Endothelial cell of umbilical vein (primary cell): ENCODE data around the gene COX7A2. TPM values are rescaled to one million over a fixed set of nuclear protein-coding genes. Genes with fewer than 3 reads are reported as not detected.

Experiments used
- BruUV-seq: library from RNA; stranded (reverse); fragments of 400-500 nt; replicated peaks from 2 replicates; lab custom pipeline; 2021; lab: Mats Ljungman, UMichigan
- CTCF ChIA-PET: fragments of 300-600, 350-600 bp; sonication (Branson Sonifier 250); formaldehyde crosslinking; loops from one replicate; lab custom pipeline; 2021; ENCODE audit warnings: antibody characterized with exemption, inconsistent platforms; lab: Charles Lee
- POLR2A ChIA-PET: fragments of 300-600, 350-600 bp; sonication (Branson Sonifier 250); formaldehyde crosslinking; loops from one replicate; lab custom pipeline; 2021; ENCODE audit warnings: antibody characterized with exemption, inconsistent platforms; lab: Charles Lee
- DNase-seq: peaks from one replicate; pipeline ENCODE4 v3.0.0-alpha.2; 2011; ENCODE audit warnings: low read depth, low spot score
- FAIRE-seq: peaks from 2 replicates; lab custom pipeline; 2011; peaks lifted over from hg19 to GRCh38; lab: Jason Lieb, UNC
- H2AFZ ChIP-seq: 2 replicates; pipeline ENCODE4 v1.6.0; 2012; ENCODE audit warnings: low read depth, low read length, control low read depth, inconsistent platforms
- H3K27ac ChIP-seq: 2 replicates; pipeline ENCODE4 v1.5.1; 2011; ENCODE audit warnings: low read depth, mild to moderate bottlenecking, control low read depth, low read length, moderate library complexity; ENCODE audit not compliant: insufficient read depth
- H3K27me3 ChIP-seq, 2 experiments: 2 replicates each; pipeline versions ENCODE4 v1.6.0 to v1.6.1; 2011; ENCODE audit warnings: low read length in 2 of 2, mixed read lengths in 1 of 2; ENCODE audit not compliant: control insufficient read depth in 2 of 2, insufficient read depth in 2 of 2
- H3K36me3 ChIP-seq, 2 experiments: 2 replicates in 1 of 2; 3 replicates in 1 of 2; pipeline ENCODE4 v1.5.1; 2011; ENCODE audit warnings: low read length in 2 of 2, mild to moderate bottlenecking in 1 of 2, moderate library complexity in 1 of 2; ENCODE audit not compliant: control insufficient read depth in 2 of 2, insufficient read depth in 2 of 2; ENCODE audit errors: extremely low read depth in 1 of 2
- H3K4me1 ChIP-seq: 3 replicates; pipeline ENCODE4 v1.5.1; 2011; ENCODE audit warnings: mild to moderate bottlenecking, low read length; ENCODE audit not compliant: control insufficient read depth, insufficient read depth; ENCODE audit errors: extremely low read depth
- H3K4me2 ChIP-seq: 2 replicates; pipeline ENCODE4 v1.6.1; 2011; ENCODE audit warnings: low read length, control low read depth, mixed read lengths; ENCODE audit not compliant: insufficient read depth
- H3K4me3 ChIP-seq, 3 experiments: fragments of 200-600 bp in 1 of 3; sonication (generic), shearing (Covaris generic) in 1 of 3; replicated peaks in 1 of 3; 2 replicates each; pipeline ENCODE4 v1.5.1; 2011 to 2016; ENCODE audit warnings: control low read depth in 3 of 3, low read length in 3 of 3, mild to moderate bottlenecking in 2 of 3, inconsistent platforms in 1 of 3, low read depth in 1 of 3, moderate library complexity in 1 of 3; ENCODE audit not compliant: insufficient read depth in 1 of 3
- H3K79me2 ChIP-seq: 2 replicates; pipeline ENCODE4 v1.6.0; 2012; ENCODE audit warnings: low read length, inconsistent platforms; ENCODE audit not compliant: control insufficient read depth, insufficient read depth
- H3K9ac ChIP-seq: replicated peaks from 2 replicates; pipeline ENCODE3; 2011; ENCODE audit warnings: low read length, control low read depth; ENCODE audit not compliant: insufficient read depth; ENCODE audit errors: extremely low read depth
- H3K9me1 ChIP-seq: replicated peaks from 3 replicates; pipeline ENCODE4 v1.6.0; 2011; ENCODE audit warnings: mild to moderate bottlenecking, low read length; ENCODE audit not compliant: control insufficient read depth, insufficient read depth; ENCODE audit errors: extremely low read depth
- H3K9me3 ChIP-seq: replicated peaks from 2 replicates; pipeline ENCODE4 v1.5.1; 2012; ENCODE audit warnings: low read length, inconsistent platforms; ENCODE audit not compliant: control insufficient read depth, insufficient read depth
- H4K20me1 ChIP-seq: replicated peaks from 2 replicates; pipeline ENCODE3; 2011; ENCODE audit warnings: mild to moderate bottlenecking, low read length; ENCODE audit not compliant: control insufficient read depth, insufficient read depth; ENCODE audit errors: extremely low read depth
- CTCF ChIP-seq, 2 donors: IDR thresholded peaks; 1 replicate in 1 of 2; 2 replicates in 1 of 2; pipeline ENCODE4 v1.5.1; 2011; ENCODE audit warnings: low read length in 2 of 2, mild to moderate bottlenecking in 2 of 2, moderate library complexity in 2 of 2, control low read depth in 1 of 2, inconsistent platforms in 1 of 2, low read depth in 1 of 2; ENCODE audit not compliant: insufficient read depth in 1 of 2; ENCODE audit errors: extremely low read depth in 1 of 2
- EZH2 ChIP-seq: IDR thresholded peaks from 2 replicates; pipeline ENCODE4 v1.6.1; 2012; ENCODE audit warnings: borderline replicate concordance, low read depth, mild to moderate bottlenecking, moderate library complexity, low read length, inconsistent platforms; ENCODE audit not compliant: severe bottlenecking
- FOS ChIP-seq: IDR thresholded peaks from 2 replicates; pipeline ENCODE4 v1.6.1; 2011; ENCODE audit warnings: mild to moderate bottlenecking, low read length, moderate library complexity, borderline replicate concordance; ENCODE audit not compliant: insufficient read depth
- GATA2 ChIP-seq: IDR thresholded peaks from 2 replicates; pipeline ENCODE4 v1.7.0; 2011; ENCODE audit warnings: low read depth, mild to moderate bottlenecking, moderate library complexity, mixed read lengths, low read length; ENCODE audit not compliant: insufficient read length, insufficient read depth
- JUN ChIP-seq: IDR thresholded peaks from 2 replicates; pipeline ENCODE4 v1.6.1; 2011; ENCODE audit warnings: borderline replicate concordance, low read depth; ENCODE audit not compliant: insufficient read length, insufficient read depth
- MAX ChIP-seq: IDR thresholded peaks from 2 replicates; pipeline ENCODE4 v1.6.1; 2011; ENCODE audit not compliant: insufficient read depth, insufficient read length
- MYC ChIP-seq: IDR thresholded peaks from one replicate; pipeline ENCODE4 v1.6.1; 2011; ENCODE audit warnings: mild to moderate bottlenecking, low read depth, low read length
- POLR2A ChIP-seq: IDR thresholded peaks from 2 replicates; pipeline ENCODE4 v1.6.1; 2012; ENCODE audit warnings: low read depth, mild to moderate bottlenecking, control low read depth, low read length
- POLR2AphosphoS5 ChIP-seq: IDR thresholded peaks from 2 replicates; pipeline ENCODE4 v1.6.1; 2012; ENCODE audit warnings: low read depth, mild to moderate bottlenecking, control low read depth, low read length, moderate library complexity; ENCODE audit not compliant: insufficient read depth
- dilution Hi-C: fragments of 300-500 bp; cut with MboI; formaldehyde crosslinking; loops from one replicate; pipeline ENCODE4 v1.15.0; 2019; ENCODE audit warnings: low sequenced_read_pairs; ENCODE audit not compliant: extremely low pct_ligation_motif_present
- intact Hi-C: fragments of 100-400 bp; cut with micrococcal nuclease; formaldehyde crosslinking; loops from one replicate; pipeline ENCODE4 v1.10.0; 2022
- polyA plus RNA-seq, 4 experiments: library from polyadenylated mRNA; depleted of rRNA in 3 of 4; stranded (reverse) in 3 of 4; unstranded in 1 of 4; fragments of >200 nt; gene quantifications; 2 replicates each; pipeline versions ENCODE4 v1.2.1 to v1.2.3, GENCODE V29; 2011 to 2012; ENCODE audit warnings: missing spikeins in 1 of 4
- total RNA-seq: library from RNA; stranded (reverse); gene quantifications from 2 replicates; pipeline ENCODE4 v1.2.3, GENCODE V29; 2021

COX7A2 gene
- total and polyA plus RNA-seq, 2 donors (not counting 3 experiments of a cell fraction or from before 2014, with no cell fraction given), result 254 to 426 TPM

DNA sequence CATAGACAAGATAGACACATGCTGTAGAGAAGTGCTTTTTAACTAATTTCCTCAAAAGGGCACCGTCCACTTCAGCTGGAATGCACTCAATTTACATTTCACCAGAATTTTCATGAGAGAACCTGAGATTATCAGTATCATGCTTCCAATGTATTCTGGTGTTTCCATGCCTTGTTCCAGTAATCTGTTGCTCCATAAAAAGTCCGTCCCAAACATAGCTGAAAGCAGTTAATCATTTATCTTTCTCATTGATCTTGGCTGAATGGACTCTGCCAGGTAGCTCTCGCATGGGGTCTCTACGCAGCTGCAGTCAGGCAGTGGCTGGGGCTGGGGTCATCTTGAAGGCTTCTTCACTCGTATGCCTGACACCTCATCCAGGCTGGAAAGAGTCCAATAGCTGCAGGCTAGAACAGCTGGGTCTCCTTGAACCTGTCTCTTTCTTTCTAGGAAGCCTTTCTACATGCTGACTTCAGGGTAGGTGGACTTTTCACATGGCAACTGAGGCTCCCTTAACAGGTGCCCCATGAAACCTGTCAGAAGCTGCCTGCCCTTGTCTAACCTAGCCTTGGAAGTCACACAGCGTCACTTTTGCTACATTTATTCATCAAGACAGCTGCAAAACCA lies 19.2 kb downstream of the COX7A2 start:
- DNase-seq (no peak), FAIRE-seq (no peak)
- no TSS peak for BruUV-seq

More for the DNA sequence above, 19.2 kb downstream of the COX7A2 start:
- Histone ChIP-seq H3K4me3 (no peak overlapping the region), H2AFZ (no peak overlapping the region), H3K27ac (no peak overlapping the region), H3K9ac (no peak overlapping the region), H3K27me3 (peaks cover 4 to 10% of the 10 kb centered on the region in 2 experiments), H3K36me3 (no peaks in the 10 kb centered on the region), H3K79me2 (no peaks in the 10 kb centered on the region), H3K9me3 (no peaks in the 10 kb centered on the region), H3K4me1 (peaks cover 8% of the 10 kb centered on the region), H4K20me1 (no peaks in the 10 kb centered on the region), H3K4me2 (no peak overlapping the region), H3K9me1 (no peaks in the 10 kb centered on the region)
- CTCF ChIA-PET, result interaction anchor here (0.9 to 1.8 kb wide), 3 partner anchors 11 to 15 kb away, joined by 3 to 6 read pairs (median 3); no protein-coding TSS in a partner anchor
- POLR2A ChIA-PET, result no interaction called here
- dilution Hi-C loops, result no loop called here
- intact Hi-C loops, result no loop called here
- no peak for TF ChIP-seq FOS
- no peak for TF ChIP-seq MYC
- TF ChIP-seq MAX, result no peak
- no peak for TF ChIP-seq GATA2
- TF ChIP-seq CTCF (IDR thresholded peaks at IDR 0.05; ENCODE audit: extremely low read depth in 1 of 2, insufficient read depth in 1 of 2, low read depth in 1 of 2, low read length in 2 of 2), result no peak
- TF ChIP-seq POLR2A, result no peak
- no peak for TF ChIP-seq POLR2AphosphoS5
- TF ChIP-seq EZH2, result no peak
- no peak for TF ChIP-seq JUN
